Caco-2 (cell line): ENCODE data around the gene FAM120B. TPM values are rescaled to one million over a fixed set of nuclear protein-coding genes. Genes with fewer than 3 reads are reported as not detected.

Source experiments
- BruUV-seq: library from RNA; stranded (reverse); fragments of 400-500 nt; replicated peaks from 2 replicates; lab custom pipeline; 2021; lab: Mats Ljungman, UMichigan
- CTCF ChIA-PET: fragments of 300-600 bp; sonication (Branson Sonifier 250); formaldehyde crosslinking; loops from one replicate; lab custom pipeline; 2022; ENCODE audit warnings: antibody characterized with exemption; lab: Charles Lee
- POLR2A ChIA-PET: fragments of 300-600 bp; sonication (Branson Sonifier 250); formaldehyde crosslinking; loops from one replicate; lab custom pipeline; 2022; ENCODE audit warnings: antibody characterized with exemption; lab: Charles Lee
- DNase-seq, 2 experiments: peaks; one replicate each; pipeline versions ENCODE4 v3.0.0 to v3.0.0-alpha.2; 2020 to 2022
- H3K27me3 ChIP-seq: replicated peaks from 2 replicates; pipeline ENCODE4 v1.6.0; 2011; ENCODE audit warnings: low read length; ENCODE audit not compliant: control insufficient read depth, insufficient read depth
- H3K36me3 ChIP-seq: 2 replicates; pipeline ENCODE4 v1.5.1; 2011; ENCODE audit warnings: low read length; ENCODE audit not compliant: control insufficient read depth, insufficient read depth
- H3K4me1 ChIP-seq: fragments of 250-450 bp; sonication (Bioruptor Pico); 2 replicates; pipeline ENCODE4 v1.5.1; 2020; ENCODE audit warnings: mild to moderate bottlenecking
- H3K4me3 ChIP-seq: 2 replicates; pipeline ENCODE4 v1.5.1; 2011; ENCODE audit warnings: low read depth, mild to moderate bottlenecking, control low read depth, low read length
- H3K9me3 ChIP-seq: fragments of 250-450 bp; sonication (Bioruptor Pico); 2 replicates; pipeline ENCODE4 v1.5.1; 2020; ENCODE audit warnings: mild to moderate bottlenecking, moderate library complexity
- H3K27ac Mint-ChIP-seq: one replicate; pipeline ENCODE4 v1.8.0; 2022; ENCODE audit warnings: mixed read lengths; ENCODE audit not compliant: unreplicated experiment
- H3K27me3 Mint-ChIP-seq: one replicate; pipeline ENCODE4 v1.8.0; 2022; ENCODE audit warnings: mixed read lengths; ENCODE audit not compliant: insufficient read depth, unreplicated experiment
- H3K36me3 Mint-ChIP-seq: one replicate; pipeline ENCODE4 v1.8.0; 2022; ENCODE audit warnings: mild to moderate bottlenecking, mixed read lengths; ENCODE audit not compliant: insufficient read depth, unreplicated experiment
- H3K4me1 Mint-ChIP-seq: one replicate; pipeline ENCODE4 v1.8.0; 2022; ENCODE audit warnings: low read depth, mixed read lengths; ENCODE audit not compliant: unreplicated experiment
- H3K4me3 Mint-ChIP-seq: one replicate; pipeline ENCODE4 v1.8.0; 2022; ENCODE audit warnings: mild to moderate bottlenecking, moderate library complexity, mixed read lengths; ENCODE audit not compliant: unreplicated experiment
- H3K9me3 Mint-ChIP-seq: one replicate; pipeline ENCODE4 v1.8.0; 2022; ENCODE audit warnings: mixed read lengths; ENCODE audit not compliant: unreplicated experiment
- intact Hi-C: fragments of 100-400 bp; cut with micrococcal nuclease; formaldehyde crosslinking; loops from one replicate; pipeline ENCODE4 v1.10.0; 2022; ENCODE audit not compliant: unreplicated experiment
- total RNA-seq: library from RNA; stranded (reverse); gene quantifications from 2 replicates; pipeline ENCODE4 v1.2.3, GENCODE V29; 2022
- TF ChIP-seq, protein P1 (sequence below), 2 experiments: fragments of 200-600 bp in 1 of 2; IDR thresholded peaks; 1 replicate in 1 of 2; 2 replicates in 1 of 2; pipeline versions ENCODE4 v1.5.1 to v1.8.0; 2011 to 2022; ENCODE audit warnings: antibody characterized with exemption in 1 of 2, control low read depth in 1 of 2, inconsistent platforms in 1 of 2, low read depth in 1 of 2, low read length in 1 of 2, mild to moderate bottlenecking in 1 of 2, moderate library complexity in 1 of 2; ENCODE audit not compliant: insufficient read depth in 1 of 2, severe bottlenecking in 1 of 2, unreplicated experiment in 1 of 2

FAM120B gene
- total RNA-seq, 1 experiment from 2014 or later = 21.0 TPM

DNA sequence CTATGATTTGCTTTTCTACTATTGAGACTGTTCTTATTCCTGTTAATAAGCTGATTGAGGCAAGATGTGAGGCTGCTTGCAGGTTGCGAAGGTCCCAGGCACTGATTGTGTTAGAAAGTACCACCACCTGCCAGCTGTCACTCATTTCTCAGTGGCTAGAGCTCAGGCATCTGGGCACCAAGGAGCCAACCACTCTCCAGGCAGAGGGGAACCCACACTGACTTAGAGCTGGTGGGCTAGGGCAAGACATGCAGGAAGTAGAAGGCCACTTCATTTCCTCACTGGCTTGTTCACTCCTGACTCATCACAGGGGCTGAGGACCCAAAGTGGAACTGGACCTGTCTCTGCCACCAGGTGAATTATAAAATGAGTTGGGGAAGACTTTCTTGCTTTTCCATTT lies 7.9 kb upstream of the FAM120B start:
- Mint-ChIP-seq H3K27ac (no peak overlapping the region), H3K27me3 (peaks cover 10% of the 10 kb centered on the region), H3K36me3 (no peaks in the 10 kb centered on the region), H3K4me1 (no peaks in the 10 kb centered on the region), H3K4me3 (no peak overlapping the region), H3K9me3 (no peaks in the 10 kb centered on the region)
- CTCF ChIA-PET = no interaction called here
- POLR2A ChIA-PET = no interaction called here
- no TSS peak for BruUV-seq
- Histone ChIP-seq H3K9me3 (peaks cover 5% of the 10 kb centered on the region; the same call in 1 of the 2 replicates), H3K27me3 (peaks cover 5% of the 10 kb centered on the region), H3K36me3 (no peaks in the 10 kb centered on the region), H3K4me3 (no peak overlapping the region), H3K4me1 (peaks cover 14% of the 10 kb centered on the region)
- TF ChIP-seq, protein P1, sequence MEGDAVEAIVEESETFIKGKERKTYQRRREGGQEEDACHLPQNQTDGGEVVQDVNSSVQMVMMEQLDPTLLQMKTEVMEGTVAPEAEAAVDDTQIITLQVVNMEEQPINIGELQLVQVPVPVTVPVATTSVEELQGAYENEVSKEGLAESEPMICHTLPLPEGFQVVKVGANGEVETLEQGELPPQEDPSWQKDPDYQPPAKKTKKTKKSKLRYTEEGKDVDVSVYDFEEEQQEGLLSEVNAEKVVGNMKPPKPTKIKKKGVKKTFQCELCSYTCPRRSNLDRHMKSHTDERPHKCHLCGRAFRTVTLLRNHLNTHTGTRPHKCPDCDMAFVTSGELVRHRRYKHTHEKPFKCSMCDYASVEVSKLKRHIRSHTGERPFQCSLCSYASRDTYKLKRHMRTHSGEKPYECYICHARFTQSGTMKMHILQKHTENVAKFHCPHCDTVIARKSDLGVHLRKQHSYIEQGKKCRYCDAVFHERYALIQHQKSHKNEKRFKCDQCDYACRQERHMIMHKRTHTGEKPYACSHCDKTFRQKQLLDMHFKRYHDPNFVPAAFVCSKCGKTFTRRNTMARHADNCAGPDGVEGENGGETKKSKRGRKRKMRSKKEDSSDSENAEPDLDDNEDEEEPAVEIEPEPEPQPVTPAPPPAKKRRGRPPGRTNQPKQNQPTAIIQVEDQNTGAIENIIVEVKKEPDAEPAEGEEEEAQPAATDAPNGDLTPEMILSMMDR (IDR thresholded peaks at IDR 0.05; ENCODE audit: insufficient read depth in 1 of 2, low read depth in 1 of 2, low read length in 1 of 2, severe bottlenecking in 1 of 2, unreplicated experiment in 1 of 2) = no peak
- no peak for DNase-seq
- intact Hi-C loops = loop anchor here (10.0 kb wide), 1 partner anchor 144 kb away; no protein-coding TSS in a partner anchor

DNA sequence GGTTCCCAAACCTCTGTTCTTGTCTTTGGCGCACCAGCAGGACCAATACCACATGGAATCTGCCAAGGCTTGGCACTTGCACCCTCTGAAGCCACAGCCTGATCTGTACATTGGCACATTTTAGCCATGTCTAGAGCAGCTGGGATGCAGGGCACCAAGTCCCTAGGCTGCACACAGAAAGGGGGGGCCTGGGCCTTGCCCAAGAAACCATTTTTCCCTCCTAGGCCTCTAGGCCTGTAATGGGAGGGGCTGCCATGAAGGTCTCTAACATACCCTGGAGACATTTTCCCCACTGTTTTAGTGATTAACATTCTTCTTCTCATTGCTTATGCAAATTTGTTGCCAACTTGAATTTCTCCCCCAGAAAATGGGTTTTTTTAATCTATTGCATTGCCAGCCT lies 5.4 kb upstream of the FAM120B start:
- no peak overlapping the region for H3K4me3 Mint-ChIP-seq
- Histone ChIP-seq H3K9me3 (peaks cover 5% of the 10 kb centered on the region; the same call in 1 of the 2 replicates), H3K36me3 (no peaks in the 10 kb centered on the region), H3K27me3 (no peaks in the 10 kb centered on the region), H3K4me1 (peaks cover 12% of the 10 kb centered on the region; the same call in 1 of the 2 replicates), H3K4me3 (no peak overlapping the region)
- no peaks in the 10 kb centered on the region for H3K36me3 Mint-ChIP-seq
- DNase-seq = no peak
- TF ChIP-seq, protein P1 (IDR thresholded peaks at IDR 0.05; ENCODE audit: insufficient read depth in 1 of 2, low read depth in 1 of 2, low read length in 1 of 2, severe bottlenecking in 1 of 2, unreplicated experiment in 1 of 2) = no peak
- BruUV-seq = no TSS peak
- ChIA-PET POLR2A (no interaction called here), CTCF (no interaction called here)
- peaks cover 3% of the 10 kb centered on the region for H3K27me3 Mint-ChIP-seq
- no peaks in the 10 kb centered on the region for H3K9me3 Mint-ChIP-seq
- intact Hi-C loops = no loop called here
- H3K27ac Mint-ChIP-seq = no peak overlapping the region
- no peaks in the 10 kb centered on the region for H3K4me1 Mint-ChIP-seq

DNA sequence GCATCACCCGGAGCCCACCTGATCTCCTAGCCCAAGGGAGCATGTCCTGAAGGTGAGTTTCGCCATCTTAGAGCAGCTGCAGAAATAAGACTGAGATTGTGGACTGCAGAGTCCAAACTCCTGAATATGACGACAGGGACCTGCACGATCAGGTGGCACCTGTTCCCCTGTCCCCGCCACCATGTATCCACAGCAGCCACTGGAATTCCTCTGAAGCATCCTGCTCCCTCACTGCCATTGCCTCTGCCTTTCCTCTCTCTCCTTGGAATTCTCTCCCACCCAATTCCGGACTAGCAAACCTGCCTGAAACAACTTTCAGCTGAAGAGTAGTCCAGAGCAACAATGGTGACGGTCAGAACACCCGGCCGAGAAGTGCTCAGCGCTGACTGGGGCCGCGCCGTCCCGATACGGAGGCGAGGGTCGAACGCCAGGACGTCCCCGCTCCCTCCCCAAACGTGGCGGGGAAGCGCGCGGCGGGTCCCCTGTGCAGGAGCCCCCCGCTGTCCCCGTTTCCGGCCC lies 694 bp upstream of the FAM120B start:
- TF ChIP-seq, protein P1 (IDR thresholded peaks at IDR 0.05; ENCODE audit: insufficient read depth in 1 of 2, low read depth in 1 of 2, low read length in 1 of 2, severe bottlenecking in 1 of 2, unreplicated experiment in 1 of 2) = no peak

More for the DNA sequence above, 694 bp upstream of the FAM120B start:
- Mint-ChIP-seq H3K27me3 (no peaks in the 10 kb centered on the region), H3K4me1 (peaks cover 11% of the 10 kb centered on the region), H3K27ac (peak overlapping the region; percentile 83), H3K36me3 (peaks cover 4% of the 10 kb centered on the region), H3K4me3 (peak overlapping the region; percentile 90), H3K9me3 (no peaks in the 10 kb centered on the region)
- intact Hi-C loops = loop anchor here (5.0 kb wide), 1 partner anchor 211 kb away; no protein-coding TSS in a partner anchor
- Histone ChIP-seq H3K4me3 (peak overlapping the region; percentile 91), H3K27me3 (no peaks in the 10 kb centered on the region), H3K4me1 (peaks cover 8% of the 10 kb centered on the region; the same call in 1 of the 2 replicates), H3K36me3 (no peaks in the 10 kb centered on the region), H3K9me3 (peaks cover 3% of the 10 kb centered on the region; the same call in 1 of the 2 replicates)
- ChIA-PET POLR2A (no interaction called here), CTCF (interaction anchor here (0.6 kb wide), 1 partner anchor 211 kb away, joined by 4 read pairs; no protein-coding TSS in a partner anchor)
- DNase-seq = peak in 1 of 2 experiments; percentile 28
- BruUV-seq = no TSS peak
